ENCODE measurements around the gene SPECC1L.
"Not testable (repeated sequence)": the region's sequence is repeated elsewhere in the genome, so short reads cannot be mapped to it uniquely, and the experiment has no call there.

SPECC1L gene

GRCh38 chr22:24305260-24305692, 34.6 kb downstream of the SPECC1L start:
- DNase-seq: peak; percentile 74 to 96 (median 91)
- Histone ChIP-seq H3K36me3 (ENCODE audit: control insufficient read depth in 4 of 4, insufficient read depth in 4 of 4, low read length in 3 of 4) (peaks cover 0 to 45% (median 2%) of the 10 kb centered on the region in 4 experiments), H3K27me3 (replicated peaks in 2 of 5; ENCODE audit: control insufficient read depth in 4 of 5, insufficient read depth in 5 of 5, low read length in 4 of 5) (no peaks in the 10 kb centered on the region), H3K27ac (ENCODE audit: insufficient read depth in 1 of 2, low read depth in 1 of 2, low read length in 2 of 2, poor library complexity in 1 of 2, severe bottlenecking in 2 of 2) (peak overlapping the region; percentile 41 to 77), H3K4me1 (ENCODE audit: control extremely low read depth in 1 of 4, control insufficient read depth in 4 of 4, insufficient read depth in 4 of 4, low read length in 3 of 4) (peaks cover 30 to 55% (median 40%) of the 10 kb centered on the region in 4 experiments), H3K4me3 (ENCODE audit: control insufficient read depth in 1 of 7, extremely low read depth in 1 of 7, insufficient read depth in 4 of 7, low read depth in 2 of 7, low read length in 6 of 7) (peak overlapping the region in 5 of 7 experiments; percentile 9 to 59 (median 34)), H3K9me3 (ENCODE audit: control extremely low read depth in 1 of 5, control insufficient read depth in 4 of 5, insufficient read depth in 2 of 5, low read depth in 1 of 5, low read length in 4 of 5) (no peaks in the 10 kb centered on the region)
- ChIA-PET CTCF (interaction anchor here (0.7 to 2.4 kb wide), 3 partner anchors 18 to 217 kb away, joined by 3 to 5 read pairs (median 3); no protein-coding TSS in a partner anchor), POLR2A (no interaction called here)
- WGBS (ENCODE audit: insufficient coverage): 0% methylated on average over 2 of the region's 3 CpGs

- H3K36me3 ChIP-seq (ENCODE audit: control insufficient read depth in 4 of 4, insufficient read depth in 4 of 4, low read length in 3 of 4): peaks cover 14 to 47% (median 23%) of the 10 kb centered on the region in 4 experiments
- CTCF ChIA-PET: no interaction called here
- no peak overlapping the region for H3K4me3 ChIP-seq (ENCODE audit: control insufficient read depth in 1 of 7, extremely low read depth in 1 of 7, insufficient read depth in 4 of 7, low read depth in 2 of 7, low read length in 6 of 7)
- H3K27ac ChIP-seq (ENCODE audit: insufficient read depth in 1 of 2, low read depth in 1 of 2, low read length in 2 of 2, poor library complexity in 1 of 2, severe bottlenecking in 2 of 2): no peak overlapping the region
- H3K27me3 ChIP-seq (replicated peaks in 2 of 5; ENCODE audit: control insufficient read depth in 4 of 5, insufficient read depth in 5 of 5, low read length in 4 of 5): no peaks in the 10 kb centered on the region
- DNase-seq: no peak
- 100% methylated on average over 1 of the region's 2 CpGs for WGBS (ENCODE audit: insufficient coverage)
- POLR2A ChIA-PET: no interaction called here
- no peaks in the 10 kb centered on the region for H3K9me3 ChIP-seq (ENCODE audit: control extremely low read depth in 1 of 5, control insufficient read depth in 4 of 5, insufficient read depth in 2 of 5, low read depth in 1 of 5, low read length in 4 of 5)
- H3K4me1 ChIP-seq (ENCODE audit: control extremely low read depth in 1 of 4, control insufficient read depth in 4 of 4, insufficient read depth in 4 of 4, low read length in 3 of 4): peaks cover 0 to 17% (median 5%) of the 10 kb centered on the region in 4 experiments
Observed at GRCh38 chr22:24310969-24311368, 40.3 kb downstream of the SPECC1L start.

- H3K9me3 ChIP-seq (ENCODE audit: control extremely low read depth in 1 of 5, control insufficient read depth in 4 of 5, insufficient read depth in 2 of 5, low read depth in 1 of 5, low read length in 4 of 5): no peaks in the 10 kb centered on the region
- CTCF ChIA-PET: no interaction called here
- H3K36me3 ChIP-seq (ENCODE audit: control insufficient read depth in 4 of 4, insufficient read depth in 4 of 4, low read length in 3 of 4): peaks cover 16 to 38% (median 23%) of the 10 kb centered on the region in 4 experiments
- POLR2A ChIA-PET: no interaction called here
- no peak overlapping the region for H3K27ac ChIP-seq (ENCODE audit: insufficient read depth in 1 of 2, low read depth in 1 of 2, low read length in 2 of 2, poor library complexity in 1 of 2, severe bottlenecking in 2 of 2)
- H3K27me3 ChIP-seq (replicated peaks in 2 of 5; ENCODE audit: control insufficient read depth in 4 of 5, insufficient read depth in 5 of 5, low read length in 4 of 5): no peaks in the 10 kb centered on the region
- no peak for DNase-seq
- 93% methylated on average over 2 of the region's 2 CpGs for WGBS (ENCODE audit: insufficient coverage)
- no peak overlapping the region for H3K4me3 ChIP-seq (ENCODE audit: control insufficient read depth in 1 of 7, extremely low read depth in 1 of 7, insufficient read depth in 4 of 7, low read depth in 2 of 7, low read length in 6 of 7)
- no peaks in the 10 kb centered on the region for H3K4me1 ChIP-seq (ENCODE audit: control extremely low read depth in 1 of 4, control insufficient read depth in 4 of 4, insufficient read depth in 4 of 4, low read length in 3 of 4)
Observed at GRCh38 chr22:24315367-24315966, 44.8 kb downstream of the SPECC1L start.

DNA sequence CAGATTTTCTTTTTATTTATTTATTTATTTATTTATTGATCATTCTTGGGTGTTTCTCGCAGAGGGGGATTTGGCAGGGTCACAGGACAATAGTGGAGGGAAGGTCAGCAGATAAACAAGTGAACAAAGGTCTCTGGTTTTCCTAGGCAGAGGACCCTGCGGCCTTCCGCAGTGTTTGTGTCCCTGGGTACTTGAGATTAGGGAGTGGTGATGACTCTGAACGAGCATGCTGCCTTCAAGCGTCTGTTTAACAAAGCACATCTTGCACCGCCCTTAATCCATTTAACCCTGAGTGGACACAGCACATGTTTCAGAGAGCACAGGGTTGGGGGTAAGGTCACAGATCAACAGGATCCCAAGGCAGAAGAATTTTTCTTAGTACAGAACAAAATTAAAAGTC, 45.6 kb downstream of the SPECC1L start:
- H3K4me1 ChIP-seq (ENCODE audit: control extremely low read depth in 1 of 4, control insufficient read depth in 4 of 4, insufficient read depth in 4 of 4, low read length in 3 of 4); H3K27me3 ChIP-seq (replicated peaks in 2 of 5; ENCODE audit: control insufficient read depth in 4 of 5, insufficient read depth in 5 of 5, low read length in 4 of 5); POLR2A ChIA-PET; H3K27ac ChIP-seq (ENCODE audit: insufficient read depth in 1 of 2, low read depth in 1 of 2, low read length in 2 of 2, poor library complexity in 1 of 2, severe bottlenecking in 2 of 2); H3K9me3 ChIP-seq (ENCODE audit: control extremely low read depth in 1 of 5, control insufficient read depth in 4 of 5, insufficient read depth in 2 of 5, low read depth in 1 of 5, low read length in 4 of 5); DNase-seq; H3K4me3 ChIP-seq (ENCODE audit: control insufficient read depth in 1 of 7, extremely low read depth in 1 of 7, insufficient read depth in 4 of 7, low read depth in 2 of 7, low read length in 6 of 7); CTCF ChIA-PET: not testable (repeated sequence)
- WGBS (ENCODE audit: insufficient coverage): no CpG with 5 or more reads among the region's 6 CpGs
- H3K36me3 ChIP-seq (ENCODE audit: control insufficient read depth in 4 of 4, insufficient read depth in 4 of 4, low read length in 3 of 4): peaks cover 13 to 44% (median 28%) of the 10 kb centered on the region in 4 experiments

DNA sequence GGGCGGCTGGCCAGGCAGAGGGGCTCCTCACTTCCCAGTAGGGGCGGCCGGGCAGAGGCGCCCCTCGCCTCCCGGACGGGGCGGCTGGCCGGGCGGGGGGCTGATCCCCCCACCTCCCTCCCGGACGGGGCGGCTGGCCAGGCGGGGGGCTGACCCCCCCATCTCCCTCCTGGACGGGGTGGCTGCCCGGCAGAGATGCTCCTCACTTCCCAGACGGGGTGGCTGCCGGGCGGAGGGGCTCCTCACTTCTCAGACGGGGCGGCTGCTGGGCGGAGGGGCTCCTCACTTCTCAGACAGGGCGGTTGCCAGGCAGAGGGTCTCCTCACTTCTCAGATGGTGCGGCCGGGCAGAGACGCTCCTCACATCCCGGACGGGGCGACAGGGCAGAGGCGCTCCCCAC, 46.9 kb downstream of the SPECC1L start:
- H3K4me3 ChIP-seq (ENCODE audit: control insufficient read depth in 1 of 7, extremely low read depth in 1 of 7, insufficient read depth in 4 of 7, low read depth in 2 of 7, low read length in 6 of 7); H3K9me3 ChIP-seq (ENCODE audit: control extremely low read depth in 1 of 5, control insufficient read depth in 4 of 5, insufficient read depth in 2 of 5, low read depth in 1 of 5, low read length in 4 of 5); H3K4me1 ChIP-seq (ENCODE audit: control extremely low read depth in 1 of 4, control insufficient read depth in 4 of 4, insufficient read depth in 4 of 4, low read length in 3 of 4); H3K27ac ChIP-seq (ENCODE audit: insufficient read depth in 1 of 2, low read depth in 1 of 2, low read length in 2 of 2, poor library complexity in 1 of 2, severe bottlenecking in 2 of 2); DNase-seq; CTCF ChIA-PET; H3K27me3 ChIP-seq (replicated peaks in 2 of 5; ENCODE audit: control insufficient read depth in 4 of 5, insufficient read depth in 5 of 5, low read length in 4 of 5); POLR2A ChIA-PET: not testable (repeated sequence)
- WGBS (ENCODE audit: insufficient coverage): 100% methylated on average over 1 of the region's 30 CpGs
- peaks cover 13 to 53% (median 40%) of the 10 kb centered on the region in 4 experiments for H3K36me3 ChIP-seq (ENCODE audit: control insufficient read depth in 4 of 4, insufficient read depth in 4 of 4, low read length in 3 of 4)

DNA sequence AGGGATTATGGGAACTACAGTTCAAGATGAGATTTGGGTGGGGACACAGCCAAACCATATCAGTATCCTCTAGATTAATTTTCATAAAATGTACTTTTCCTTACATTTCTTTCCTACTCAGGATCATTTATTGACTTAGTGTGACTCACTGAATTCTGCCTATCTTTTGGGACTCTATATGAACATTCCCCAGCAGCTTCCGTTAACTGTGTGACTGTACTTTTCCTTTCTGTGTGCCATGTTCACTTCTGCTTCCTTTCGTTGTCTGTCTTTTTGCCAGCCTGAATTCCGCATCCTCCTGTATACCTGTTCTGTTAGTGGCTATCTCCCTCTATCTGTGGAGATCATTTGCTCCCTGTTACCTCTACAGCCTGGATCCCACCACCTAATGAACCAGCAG, 48.8 kb downstream of the SPECC1L start:
- DNase-seq: no peak
- Histone ChIP-seq H3K27me3 (replicated peaks in 2 of 5; ENCODE audit: control insufficient read depth in 4 of 5, insufficient read depth in 5 of 5, low read length in 4 of 5) (no peaks in the 10 kb centered on the region), H3K4me3 (ENCODE audit: control insufficient read depth in 1 of 7, extremely low read depth in 1 of 7, insufficient read depth in 4 of 7, low read depth in 2 of 7, low read length in 6 of 7) (no peak overlapping the region), H3K4me1 (ENCODE audit: control extremely low read depth in 1 of 4, control insufficient read depth in 4 of 4, insufficient read depth in 4 of 4, low read length in 3 of 4) (no peaks in the 10 kb centered on the region), H3K9me3 (ENCODE audit: control extremely low read depth in 1 of 5, control insufficient read depth in 4 of 5, insufficient read depth in 2 of 5, low read depth in 1 of 5, low read length in 4 of 5) (no peaks in the 10 kb centered on the region), H3K27ac (ENCODE audit: insufficient read depth in 1 of 2, low read depth in 1 of 2, low read length in 2 of 2, poor library complexity in 1 of 2, severe bottlenecking in 2 of 2) (peak overlapping the region in 1 of 2 experiments; percentile 25), H3K36me3 (ENCODE audit: control insufficient read depth in 4 of 4, insufficient read depth in 4 of 4, low read length in 3 of 4) (peaks cover 16 to 55% (median 41%) of the 10 kb centered on the region in 4 experiments)
- 94% methylated on average over 3 of the region's 3 CpGs for WGBS (ENCODE audit: insufficient coverage)
- CTCF ChIA-PET: no interaction called here
- POLR2A ChIA-PET: no interaction called here

DNA sequence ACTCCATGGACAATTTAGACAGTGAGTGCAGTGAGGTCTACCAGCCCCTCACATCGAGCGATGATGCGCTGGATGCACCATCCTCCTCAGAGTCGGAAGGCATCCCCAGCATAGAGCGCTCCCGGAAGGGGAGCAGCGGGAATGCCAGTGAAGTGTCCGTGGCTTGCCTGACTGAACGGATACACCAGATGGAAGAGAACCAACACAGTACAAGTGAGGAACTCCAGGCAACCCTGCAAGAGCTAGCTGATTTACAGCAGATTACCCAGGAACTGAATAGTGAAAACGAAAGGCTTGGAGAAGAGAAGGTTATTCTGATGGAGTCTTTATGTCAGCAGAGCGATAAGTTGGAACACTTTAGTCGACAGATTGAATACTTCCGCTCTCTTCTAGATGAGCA, 51.4 kb downstream of the SPECC1L start:
- WGBS (ENCODE audit: insufficient coverage): 100% methylated on average over 10 of the region's 13 CpGs
- POLR2A ChIA-PET: no interaction called here
- peaks cover 6 to 14% (median 9%) of the 10 kb centered on the region in 4 experiments for H3K4me1 ChIP-seq (ENCODE audit: control extremely low read depth in 1 of 4, control insufficient read depth in 4 of 4, insufficient read depth in 4 of 4, low read length in 3 of 4)

More for the DNA sequence above, 51.4 kb downstream of the SPECC1L start:
- Histone ChIP-seq H3K4me3 (ENCODE audit: control insufficient read depth in 1 of 7, extremely low read depth in 1 of 7, insufficient read depth in 4 of 7, low read depth in 2 of 7, low read length in 6 of 7) (no peak overlapping the region), H3K27ac (ENCODE audit: insufficient read depth in 1 of 2, low read depth in 1 of 2, low read length in 2 of 2, poor library complexity in 1 of 2, severe bottlenecking in 2 of 2) (no peak overlapping the region), H3K27me3 (replicated peaks in 2 of 5; ENCODE audit: control insufficient read depth in 4 of 5, insufficient read depth in 5 of 5, low read length in 4 of 5) (no peaks in the 10 kb centered on the region), H3K36me3 (ENCODE audit: control insufficient read depth in 4 of 4, insufficient read depth in 4 of 4, low read length in 3 of 4) (peaks cover 9 to 48% (median 34%) of the 10 kb centered on the region in 4 experiments), H3K9me3 (ENCODE audit: control extremely low read depth in 1 of 5, control insufficient read depth in 4 of 5, insufficient read depth in 2 of 5, low read depth in 1 of 5, low read length in 4 of 5) (no peaks in the 10 kb centered on the region)
- no peak for DNase-seq
- CTCF ChIA-PET: interaction anchor here (0.8 to 4.7 kb wide), 6 partner anchors 15 to 206 kb away, joined by 3 to 36 read pairs (median 5); no protein-coding TSS in a partner anchor
